Suprapubic skin (tissue), 4 donors: ENCODE data around the gene TFAP2A. TPM values are rescaled to one million over a fixed set of nuclear protein-coding genes. Genes with fewer than 3 reads are reported as not detected.

Experiments used
- DNase-seq, 2 donors: peaks; one replicate each; pipeline ENCODE4 v3.0.0-alpha.2; 2019; ENCODE audit warnings: low spot score in 2 of 2
- H3K27ac ChIP-seq: fragments of 200-600 bp; sonication (generic); one replicate; pipeline ENCODE4 v1.5.1; 2019
- H3K27me3 ChIP-seq: fragments of 200-600 bp; sonication (generic); one replicate; pipeline ENCODE4 v1.5.1; 2019
- H3K36me3 ChIP-seq: fragments of 200-600 bp; sonication (generic); one replicate; pipeline ENCODE4 v1.5.1; 2019
- H3K4me1 ChIP-seq: fragments of 200-600 bp; sonication (generic); one replicate; pipeline ENCODE4 v1.5.1; 2019
- H3K4me3 ChIP-seq: fragments of 200-600 bp; sonication (generic); one replicate; pipeline ENCODE4 v1.5.1; 2019; ENCODE audit warnings: mild to moderate bottlenecking
- H3K9me3 ChIP-seq: fragments of 200-600 bp; sonication (generic); one replicate; pipeline ENCODE4 v1.5.1; 2019
- EP300 ChIP-seq: sonication (generic); formaldehyde crosslinking; IDR thresholded peaks from one replicate; pipeline ENCODE4 v1.6.1; 2017; ENCODE audit warnings: antibody characterized with exemption
- POLR2A ChIP-seq, 2 donors: fragments of 450-650 bp; IDR thresholded peaks; one replicate each; pipeline ENCODE4 v1.6.1; 2017; ENCODE audit warnings: antibody characterized with exemption in 2 of 2, mild to moderate bottlenecking in 2 of 2, moderate library complexity in 2 of 2
- POLR2AphosphoS5 ChIP-seq, 3 donors: sonication (generic); formaldehyde crosslinking; IDR thresholded peaks; one replicate each; pipeline ENCODE4 v1.6.1; 2017; ENCODE audit warnings: antibody characterized with exemption in 3 of 3
- WGBS: methylation state at CpG from one replicate; pipeline ENCODE4 v1.1.5; 2018; 5-methylcytosine and 5-hydroxymethylcytosine counted together
- total RNA-seq, 4 donors: library from RNA; depleted of rRNA; stranded (reverse); fragments of >200 nt; gene quantifications; one replicate each; pipeline ENCODE4 v1.1.0, GENCODE V29; 2016
- TF ChIP-seq, protein P1 (sequence below), 2 donors: fragments of 200-600 bp in 1 of 2; fragments of 450-650 bp in 1 of 2; sonication (generic) in 1 of 2; IDR thresholded peaks; one replicate each; pipeline ENCODE4 v1.5.1; 2016 to 2019; ENCODE audit warnings: antibody characterized with exemption in 2 of 2, mild to moderate bottlenecking in 1 of 2, moderate library complexity in 1 of 2

TFAP2A gene
- total RNA-seq, 4 donors from 2014 or later: 86.7 to 135 (median 91.9) TPM

DNA sequence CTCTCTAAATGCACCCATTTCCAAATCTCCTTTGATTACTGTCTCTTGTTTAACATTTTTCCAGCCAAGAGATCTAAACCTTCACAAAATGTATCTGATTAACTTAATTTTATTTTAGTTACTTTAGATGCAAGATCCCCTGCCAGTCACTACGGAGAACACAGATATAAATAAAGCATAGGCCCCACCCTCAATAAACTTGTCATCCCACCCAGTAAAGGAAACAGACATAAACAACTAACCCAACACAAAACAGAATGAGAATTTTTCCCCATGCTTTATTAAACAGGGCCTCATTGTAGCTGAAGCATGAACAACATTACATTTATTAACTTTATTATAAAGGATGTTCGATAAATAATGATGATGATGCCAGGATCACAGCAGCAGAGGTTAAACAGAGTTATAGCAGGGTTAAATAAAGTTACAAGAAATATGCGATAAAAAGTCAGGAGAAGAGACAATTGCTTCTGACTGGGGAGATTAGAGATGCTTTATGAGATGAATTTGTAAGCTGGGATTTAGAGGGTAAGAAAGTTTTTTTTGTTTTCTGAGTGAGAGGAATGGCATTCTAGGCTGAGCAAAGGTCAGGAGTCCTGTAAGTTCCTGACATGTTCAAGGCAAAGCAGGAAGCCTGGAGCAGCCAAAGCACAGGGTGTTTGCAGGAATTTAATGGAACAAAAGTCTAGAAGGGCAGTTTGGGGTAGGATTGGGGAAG is 41.1 kb downstream of the TFAP2A start:
- Histone ChIP-seq H3K36me3 (no peaks in the 10 kb centered on the region), H3K4me3 (no peak overlapping the region), H3K27ac (no peak overlapping the region), H3K27me3 (peaks cover 3% of the 10 kb centered on the region), H3K4me1 (no peaks in the 10 kb centered on the region), H3K9me3 (no peaks in the 10 kb centered on the region)
- TF ChIP-seq, protein P1, sequence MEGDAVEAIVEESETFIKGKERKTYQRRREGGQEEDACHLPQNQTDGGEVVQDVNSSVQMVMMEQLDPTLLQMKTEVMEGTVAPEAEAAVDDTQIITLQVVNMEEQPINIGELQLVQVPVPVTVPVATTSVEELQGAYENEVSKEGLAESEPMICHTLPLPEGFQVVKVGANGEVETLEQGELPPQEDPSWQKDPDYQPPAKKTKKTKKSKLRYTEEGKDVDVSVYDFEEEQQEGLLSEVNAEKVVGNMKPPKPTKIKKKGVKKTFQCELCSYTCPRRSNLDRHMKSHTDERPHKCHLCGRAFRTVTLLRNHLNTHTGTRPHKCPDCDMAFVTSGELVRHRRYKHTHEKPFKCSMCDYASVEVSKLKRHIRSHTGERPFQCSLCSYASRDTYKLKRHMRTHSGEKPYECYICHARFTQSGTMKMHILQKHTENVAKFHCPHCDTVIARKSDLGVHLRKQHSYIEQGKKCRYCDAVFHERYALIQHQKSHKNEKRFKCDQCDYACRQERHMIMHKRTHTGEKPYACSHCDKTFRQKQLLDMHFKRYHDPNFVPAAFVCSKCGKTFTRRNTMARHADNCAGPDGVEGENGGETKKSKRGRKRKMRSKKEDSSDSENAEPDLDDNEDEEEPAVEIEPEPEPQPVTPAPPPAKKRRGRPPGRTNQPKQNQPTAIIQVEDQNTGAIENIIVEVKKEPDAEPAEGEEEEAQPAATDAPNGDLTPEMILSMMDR (IDR thresholded peaks at IDR 0.05): no peak
- TF ChIP-seq POLR2A (IDR thresholded peaks at IDR 0.05): no peak
- TF ChIP-seq POLR2AphosphoS5 (IDR thresholded peaks at IDR 0.05): no peak
- no peak for TF ChIP-seq EP300
- DNase-seq: no peak
- 39% methylated on average over 3 of the region's 3 CpGs for WGBS

DNA sequence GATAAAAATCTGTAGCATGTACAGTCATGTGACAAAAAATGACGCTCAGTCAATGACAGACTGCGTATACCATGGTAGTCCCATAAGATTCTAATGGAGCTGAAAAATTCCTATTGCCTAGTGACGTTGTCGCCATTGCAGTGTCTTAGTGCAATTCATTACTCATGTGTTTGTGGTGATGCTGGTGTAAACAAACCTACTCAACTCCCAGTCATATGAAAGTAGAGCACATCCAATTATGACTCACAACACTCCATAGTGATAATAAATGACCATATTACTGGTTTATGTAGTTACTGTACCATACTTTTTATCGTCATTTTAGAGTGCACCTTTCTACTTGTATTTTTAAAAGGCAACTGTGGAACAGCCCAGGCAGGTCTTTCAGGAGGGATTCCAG is 45.0 kb downstream of the TFAP2A start:
- WGBS: 74% methylated on average over 5 of the region's 5 CpGs
- no peak for TF ChIP-seq POLR2A (IDR thresholded peaks at IDR 0.05)
- TF ChIP-seq, protein P1 (IDR thresholded peaks at IDR 0.05): no peak
- TF ChIP-seq POLR2AphosphoS5 (IDR thresholded peaks at IDR 0.05): no peak
- no peak overlapping the region for H3K27ac ChIP-seq

DNA sequence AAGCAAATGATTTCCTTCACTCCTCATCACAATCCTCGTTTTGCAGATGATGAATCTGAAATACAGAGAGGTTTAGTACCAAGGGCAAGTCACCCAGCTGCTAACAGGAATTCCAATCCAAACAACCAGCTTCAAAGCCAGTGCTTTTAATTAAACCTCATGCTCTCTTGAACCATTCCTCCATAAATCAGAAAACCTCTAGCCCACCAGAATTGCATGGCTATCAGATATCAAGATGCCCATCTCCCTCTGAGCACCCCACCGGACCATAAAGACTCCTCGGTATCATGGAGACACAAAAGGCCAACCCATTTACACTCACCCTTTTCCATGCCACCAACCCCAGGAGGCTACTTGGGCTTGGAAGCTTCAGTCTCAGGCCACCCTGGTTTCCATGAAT is 46.0 kb downstream of the TFAP2A start:
- WGBS: 61% methylated on average over 3 of the region's 3 CpGs

More for the DNA sequence above, 45.0 kb downstream of the TFAP2A start:
- Histone ChIP-seq H3K4me3 (no peak overlapping the region), H3K27me3 (no peaks in the 10 kb centered on the region), H3K4me1 (no peaks in the 10 kb centered on the region), H3K36me3 (no peaks in the 10 kb centered on the region), H3K9me3 (no peaks in the 10 kb centered on the region)
- DNase-seq: no peak

DNA sequence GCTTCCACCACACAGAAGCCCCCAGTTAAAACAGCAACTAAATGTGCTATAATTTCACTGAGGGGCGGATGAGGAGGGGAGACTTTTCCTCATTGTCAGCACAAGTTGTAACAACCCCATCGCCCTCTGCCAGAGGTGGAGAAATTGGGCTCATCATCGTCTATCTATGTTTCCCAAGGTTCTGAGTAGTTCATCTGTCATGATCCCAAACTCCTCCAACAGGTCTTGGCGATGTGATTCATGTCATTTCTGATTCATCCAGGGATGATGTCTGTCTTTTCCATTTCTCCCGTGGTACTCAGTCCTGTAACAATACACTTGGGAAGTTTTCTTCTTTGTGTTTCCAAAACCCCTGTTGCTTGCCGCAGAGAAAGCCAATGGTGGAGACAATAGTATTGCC is 51.0 kb downstream of the TFAP2A start:
- Histone ChIP-seq H3K27me3 (no peaks in the 10 kb centered on the region), H3K4me3 (no peak overlapping the region), H3K36me3 (no peaks in the 10 kb centered on the region), H3K9me3 (no peaks in the 10 kb centered on the region), H3K4me1 (no peaks in the 10 kb centered on the region), H3K27ac (no peak overlapping the region)
- 72% methylated on average over 6 of the region's 6 CpGs for WGBS
- TF ChIP-seq EP300: no peak
- TF ChIP-seq POLR2AphosphoS5 (IDR thresholded peaks at IDR 0.05): no peak
- TF ChIP-seq POLR2A (IDR thresholded peaks at IDR 0.05): no peak
- TF ChIP-seq, protein P1 (IDR thresholded peaks at IDR 0.05): no peak
- no peak for DNase-seq

More for the DNA sequence above, 46.0 kb downstream of the TFAP2A start:
- Histone ChIP-seq H3K36me3 (no peaks in the 10 kb centered on the region), H3K4me3 (no peak overlapping the region), H3K27me3 (no peaks in the 10 kb centered on the region), H3K4me1 (no peaks in the 10 kb centered on the region), H3K9me3 (no peaks in the 10 kb centered on the region), H3K27ac (no peak overlapping the region)
- DNase-seq: no peak
- TF ChIP-seq, protein P1 (IDR thresholded peaks at IDR 0.05): no peak
- TF ChIP-seq POLR2A (IDR thresholded peaks at IDR 0.05) (no peak), POLR2AphosphoS5 (IDR thresholded peaks at IDR 0.05) (no peak), EP300 (no peak)

DNA sequence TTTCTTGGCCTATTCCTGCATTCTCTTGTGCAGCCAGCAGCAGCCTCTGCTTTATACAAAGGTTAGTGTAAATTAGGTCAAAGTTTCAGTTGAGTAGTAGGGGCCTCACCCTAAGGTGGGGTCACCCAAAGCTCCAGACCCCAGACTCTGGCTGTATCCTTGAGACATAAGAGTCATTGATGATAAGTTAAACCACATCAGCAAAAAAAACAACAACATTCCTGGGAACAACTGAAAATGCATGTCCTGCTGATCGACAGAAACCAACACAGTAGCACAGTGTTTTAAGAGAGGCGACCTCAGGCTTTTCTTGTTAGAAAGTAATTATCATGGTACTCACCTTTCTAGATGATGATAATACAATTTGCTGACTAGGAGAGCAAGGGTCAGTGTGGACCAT is 52.6 kb downstream of the TFAP2A start:
- H3K4me3 ChIP-seq: no peak overlapping the region
- no peak for DNase-seq
- 85% methylated on average over 2 of the region's 2 CpGs for WGBS
- TF ChIP-seq POLR2AphosphoS5 (IDR thresholded peaks at IDR 0.05) (no peak), EP300 (no peak), POLR2A (IDR thresholded peaks at IDR 0.05) (no peak)
- TF ChIP-seq, protein P1 (IDR thresholded peaks at IDR 0.05): no peak
- H3K9me3 ChIP-seq: no peaks in the 10 kb centered on the region
- no peaks in the 10 kb centered on the region for H3K27me3 ChIP-seq
- no peak overlapping the region for H3K27ac ChIP-seq
- no peaks in the 10 kb centered on the region for H3K4me1 ChIP-seq
- no peaks in the 10 kb centered on the region for H3K36me3 ChIP-seq
